Gastroesophageal sphincter (tissue), 4 donors: Measurements from ENCODE around the gene ZNF57. TPM values are rescaled to one million over a fixed set of nuclear protein-coding genes. Genes with fewer than 3 reads are reported as not detected.
"Not testable (repeated sequence)": the region's sequence is repeated elsewhere in the genome, so short reads cannot be mapped to it uniquely, and the experiment has no call there.

Experiments
- ATAC-seq: fragments of 150-250 bp; one replicate; pipeline ENCODE4 v1.9.1; 2016; ENCODE audit warnings: mild to moderate bottlenecking, moderate library complexity
- H3K27ac ChIP-seq, 4 donors: fragments of 200-600 bp; sonication (generic) in 3 of 4; 1 replicate in 3 of 4; 2 replicates in 1 of 4; pipeline ENCODE4 v1.5.1; 2016 to 2019
- H3K27me3 ChIP-seq: fragments of 200-600 bp; sonication (generic); one replicate; pipeline ENCODE4 v1.5.1; 2019
- H3K36me3 ChIP-seq, 2 donors: fragments of 200-600 bp; sonication (generic); one replicate each; pipeline ENCODE4 v1.5.1; 2019; ENCODE audit warnings: control low read depth in 1 of 2
- H3K4me1 ChIP-seq, 3 donors: fragments of 200-600 bp; sonication (generic); 1 replicate in 2 of 3; 2 replicates in 1 of 3; pipeline ENCODE4 v1.5.1; 2016 to 2019; ENCODE audit warnings: control low read depth in 2 of 3
- H3K4me3 ChIP-seq, 2 donors: fragments of 200-600 bp; sonication (generic); one replicate each; pipeline ENCODE4 v1.5.1; 2019; ENCODE audit warnings: mild to moderate bottlenecking in 1 of 2, moderate library complexity in 1 of 2
- H3K9me3 ChIP-seq, 3 donors: fragments of 200-600 bp; sonication (generic); one replicate each; pipeline ENCODE4 v1.5.1; 2017 to 2019; ENCODE audit warnings: control low read depth in 2 of 3
- EP300 ChIP-seq: sonication (generic); formaldehyde crosslinking; IDR thresholded peaks from one replicate; pipeline ENCODE4 v1.6.1; 2017; ENCODE audit warnings: antibody characterized with exemption, mild to moderate bottlenecking
- POLR2A ChIP-seq, 2 donors: fragments of 450-650 bp; IDR thresholded peaks; one replicate each; pipeline ENCODE4 v1.6.1; 2017; ENCODE audit warnings: antibody characterized with exemption in 2 of 2, mild to moderate bottlenecking in 2 of 2, moderate library complexity in 1 of 2
- POLR2AphosphoS5 ChIP-seq: sonication (generic); formaldehyde crosslinking; IDR thresholded peaks from one replicate; pipeline ENCODE4 v1.6.1; 2017; ENCODE audit warnings: antibody characterized with exemption
- WGBS, 2 donors: methylation state at CpG; one replicate each; pipeline ENCODE4 v1.1.5; 2018; ENCODE audit warnings: low coverage in 1 of 2; 5-methylcytosine and 5-hydroxymethylcytosine counted together
- total RNA-seq, 4 donors: library from RNA; depleted of rRNA; stranded (reverse); fragments of >200 nt; gene quantifications; one replicate each; pipeline ENCODE4 v1.1.0, GENCODE V29; 2016
- TF ChIP-seq, protein P1 (sequence below), 4 experiments: fragments of 200-600 bp in 2 of 4; fragments of 450-650 bp in 2 of 4; sonication (generic) in 1 of 4; IDR thresholded peaks; one replicate each; pipeline ENCODE4 v1.5.1; 2017 to 2019; ENCODE audit warnings: antibody characterized with exemption in 4 of 4, mild to moderate bottlenecking in 2 of 4, moderate library complexity in 2 of 4

Gene ZNF57
- total RNA-seq, 4 donors from 2014 or later: 1.3 to 3.8 (median 2.8) TPM

DNA sequence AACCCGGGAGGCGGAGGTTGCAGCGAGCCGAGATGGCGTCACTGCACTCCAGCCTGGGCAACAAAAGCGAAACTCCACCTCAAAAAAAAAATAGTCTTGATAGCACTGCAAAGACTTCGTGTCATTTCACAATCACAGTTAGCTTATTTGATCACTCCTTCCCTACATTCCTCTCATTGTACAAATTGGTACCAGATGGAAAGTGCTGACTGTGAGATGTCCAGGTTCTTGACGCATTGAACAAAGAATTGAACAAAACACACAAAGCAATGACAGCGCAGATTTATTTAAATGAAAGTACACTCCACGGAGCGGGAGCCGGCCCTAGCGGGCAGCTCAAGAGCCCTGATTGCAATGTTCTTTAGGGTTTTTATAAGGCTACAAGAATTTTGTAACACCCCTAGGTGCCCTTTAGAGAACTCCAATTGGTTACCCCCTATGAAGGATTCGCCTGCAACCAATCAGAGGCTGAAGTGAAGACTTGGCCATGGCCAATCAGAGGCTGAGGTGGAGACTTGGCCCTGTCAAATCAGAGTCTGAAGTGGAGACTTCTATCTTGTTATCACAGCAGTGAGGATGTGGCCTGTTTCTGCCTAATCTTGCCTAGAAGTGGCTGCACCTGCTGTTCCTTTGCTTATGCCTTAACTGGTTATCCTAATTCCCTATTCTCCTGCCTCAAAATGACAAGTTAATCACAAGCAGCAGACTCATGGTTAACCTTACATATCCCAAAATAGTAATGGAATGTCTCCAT, 16.9 kb upstream of the ZNF57 start:
- no peak for ATAC-seq
- TF ChIP-seq POLR2AphosphoS5 (no peak), EP300 (no peak), POLR2A (IDR thresholded peaks at IDR 0.05) (no peak)
- TF ChIP-seq, protein P1, sequence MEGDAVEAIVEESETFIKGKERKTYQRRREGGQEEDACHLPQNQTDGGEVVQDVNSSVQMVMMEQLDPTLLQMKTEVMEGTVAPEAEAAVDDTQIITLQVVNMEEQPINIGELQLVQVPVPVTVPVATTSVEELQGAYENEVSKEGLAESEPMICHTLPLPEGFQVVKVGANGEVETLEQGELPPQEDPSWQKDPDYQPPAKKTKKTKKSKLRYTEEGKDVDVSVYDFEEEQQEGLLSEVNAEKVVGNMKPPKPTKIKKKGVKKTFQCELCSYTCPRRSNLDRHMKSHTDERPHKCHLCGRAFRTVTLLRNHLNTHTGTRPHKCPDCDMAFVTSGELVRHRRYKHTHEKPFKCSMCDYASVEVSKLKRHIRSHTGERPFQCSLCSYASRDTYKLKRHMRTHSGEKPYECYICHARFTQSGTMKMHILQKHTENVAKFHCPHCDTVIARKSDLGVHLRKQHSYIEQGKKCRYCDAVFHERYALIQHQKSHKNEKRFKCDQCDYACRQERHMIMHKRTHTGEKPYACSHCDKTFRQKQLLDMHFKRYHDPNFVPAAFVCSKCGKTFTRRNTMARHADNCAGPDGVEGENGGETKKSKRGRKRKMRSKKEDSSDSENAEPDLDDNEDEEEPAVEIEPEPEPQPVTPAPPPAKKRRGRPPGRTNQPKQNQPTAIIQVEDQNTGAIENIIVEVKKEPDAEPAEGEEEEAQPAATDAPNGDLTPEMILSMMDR (IDR thresholded peaks at IDR 0.05): no peak
- H3K9me3 ChIP-seq: peaks cover 0 to 6% (median 0%) of the 10 kb centered on the region in 3 donors
- H3K4me1 ChIP-seq: peaks cover 0 to 5% (median 0%) of the 10 kb centered on the region in 3 donors
- no peaks in the 10 kb centered on the region for H3K27me3 ChIP-seq
- WGBS, 2 donors: 91% methylated on average over 6 to 13 of the region's 14 CpGs
- H3K4me3 ChIP-seq: no peak overlapping the region
- H3K27ac ChIP-seq: no peak overlapping the region
- no peaks in the 10 kb centered on the region for H3K36me3 ChIP-seq

- 87 to 97% methylated on average over 3 to 5 of the region's 17 CpGs for whole genome bisulfite sequencing, 2 donors
- Histone ChIP-seq H3K9me3 (no peaks in the 10 kb centered on the region), H3K4me3 (no peak overlapping the region), H3K36me3 (no peaks in the 10 kb centered on the region), H3K27ac (no peak overlapping the region), H3K27me3 (no peaks in the 10 kb centered on the region), H3K4me1 (peaks cover 0 to 5% (median 0%) of the 10 kb centered on the region in 3 donors)
- TF ChIP-seq, protein P1 (IDR thresholded peaks at IDR 0.05): no peak
- no peak for TF ChIP-seq POLR2A (IDR thresholded peaks at IDR 0.05)
- no peak for TF ChIP-seq EP300
- no peak for TF ChIP-seq POLR2AphosphoS5
- ATAC-seq: no peak
Observed at GRCh38 chr19:2885736-2886135, 15.0 kb upstream of the ZNF57 start.

DNA sequence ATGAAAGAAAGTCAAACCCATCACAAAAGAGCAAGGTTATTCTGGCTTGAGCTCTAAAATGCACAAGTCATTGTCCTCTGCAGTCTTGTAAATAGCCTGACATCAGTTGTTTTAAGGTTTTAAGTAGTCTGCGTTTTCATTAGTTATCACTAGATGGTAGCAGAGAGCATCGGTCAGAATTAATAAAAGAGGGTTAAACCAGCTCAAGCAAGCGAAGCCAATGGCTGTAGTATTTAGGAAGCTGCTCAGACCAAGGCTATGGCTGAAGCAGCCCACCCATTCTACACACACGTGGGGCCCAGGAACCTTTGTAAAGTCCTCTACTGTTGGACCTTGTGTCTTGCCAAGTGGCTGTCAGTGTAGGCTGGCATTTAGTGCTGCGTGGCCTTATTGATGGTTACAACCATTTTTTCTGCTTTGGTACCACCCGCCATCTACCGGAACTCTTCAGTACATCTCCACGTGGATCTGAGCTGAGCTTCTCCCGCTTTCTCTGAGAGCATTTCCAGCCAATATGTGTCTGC, 13.3 kb upstream of the ZNF57 start:
- WGBS, 2 donors: 22 to 23% methylated on average over 8 to 9 of the region's 9 CpGs
- H3K9me3 ChIP-seq: no peaks in the 10 kb centered on the region
- peaks cover 6% of the 10 kb centered on the region for H3K27me3 ChIP-seq
- H3K27ac ChIP-seq: peak overlapping the region in 1 of 4 donors; percentile 41
- H3K4me1 ChIP-seq: peaks cover 0 to 5% (median 0%) of the 10 kb centered on the region in 3 donors
- TF ChIP-seq POLR2AphosphoS5: no peak
- no peak for TF ChIP-seq POLR2A (IDR thresholded peaks at IDR 0.05)
- no peak for TF ChIP-seq EP300
- TF ChIP-seq, protein P1 (IDR thresholded peaks at IDR 0.05): peak; percentile 52 to 78 (median 61)
- H3K4me3 ChIP-seq: no peak overlapping the region
- H3K36me3 ChIP-seq: no peaks in the 10 kb centered on the region
- ATAC-seq: peak; percentile 70

GRCh38 chr19:2888731-2889224, 11.9 kb upstream of the ZNF57 start:
- Histone ChIP-seq H3K27ac (peak overlapping the region in 1 of 4 donors; percentile 66), H3K4me3 (peak overlapping the region in 1 of 2 donors; percentile 40), H3K36me3 (no peaks in the 10 kb centered on the region), H3K9me3 (no peaks in the 10 kb centered on the region), H3K4me1 (peaks cover 0 to 5% (median 0%) of the 10 kb centered on the region in 3 donors), H3K27me3 (peaks cover 14% of the 10 kb centered on the region)
- TF ChIP-seq POLR2AphosphoS5 (no peak), EP300 (no peak)
- TF ChIP-seq, protein P1 (IDR thresholded peaks at IDR 0.05): peak in 1 of 4 experiments; percentile 25
- 64 to 82% methylated on average over 10 to 20 of the region's 37 CpGs for WGBS, 2 donors
- no peak for ATAC-seq

DNA sequence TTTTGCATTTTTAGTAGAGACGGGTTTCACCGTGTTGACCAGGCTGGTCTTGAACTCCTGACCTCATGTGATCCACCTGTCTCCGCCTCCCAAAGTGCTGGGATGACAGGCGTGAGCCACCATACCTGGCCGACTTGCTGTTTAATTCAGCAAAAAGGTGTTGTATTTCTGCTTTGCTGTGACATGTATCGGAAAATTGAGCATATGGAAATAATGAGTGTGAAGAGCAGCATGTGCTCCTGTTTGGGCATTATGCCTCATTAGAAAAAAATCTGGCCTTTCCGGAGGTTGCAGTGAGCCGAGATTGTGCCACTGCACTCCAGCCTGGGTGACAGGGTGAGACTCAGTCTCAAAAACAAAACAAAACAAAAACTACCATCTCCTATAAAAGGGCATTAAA, 10.2 kb upstream of the ZNF57 start:
- H3K4me1 ChIP-seq, ATAC-seq, H3K27ac ChIP-seq, H3K4me3 ChIP-seq, H3K36me3 ChIP-seq, H3K9me3 ChIP-seq: not testable (repeated sequence)
- 68 to 80% methylated on average over 5 to 7 of the region's 8 CpGs for WGBS, 2 donors
- H3K27me3 ChIP-seq: peaks cover 14% of the 10 kb centered on the region
